Endometrium (tissue), 2 donors: ENCODE measurements around the gene OSBPL3.

Source experiments
- FAIRE-seq: peaks from 2 replicates; lab custom pipeline; 2012; peaks lifted over from hg19 to GRCh38; lab: Jason Lieb, UNC
- donor health status: control.
- donor health status: control.

OSBPL3 gene

DNA sequence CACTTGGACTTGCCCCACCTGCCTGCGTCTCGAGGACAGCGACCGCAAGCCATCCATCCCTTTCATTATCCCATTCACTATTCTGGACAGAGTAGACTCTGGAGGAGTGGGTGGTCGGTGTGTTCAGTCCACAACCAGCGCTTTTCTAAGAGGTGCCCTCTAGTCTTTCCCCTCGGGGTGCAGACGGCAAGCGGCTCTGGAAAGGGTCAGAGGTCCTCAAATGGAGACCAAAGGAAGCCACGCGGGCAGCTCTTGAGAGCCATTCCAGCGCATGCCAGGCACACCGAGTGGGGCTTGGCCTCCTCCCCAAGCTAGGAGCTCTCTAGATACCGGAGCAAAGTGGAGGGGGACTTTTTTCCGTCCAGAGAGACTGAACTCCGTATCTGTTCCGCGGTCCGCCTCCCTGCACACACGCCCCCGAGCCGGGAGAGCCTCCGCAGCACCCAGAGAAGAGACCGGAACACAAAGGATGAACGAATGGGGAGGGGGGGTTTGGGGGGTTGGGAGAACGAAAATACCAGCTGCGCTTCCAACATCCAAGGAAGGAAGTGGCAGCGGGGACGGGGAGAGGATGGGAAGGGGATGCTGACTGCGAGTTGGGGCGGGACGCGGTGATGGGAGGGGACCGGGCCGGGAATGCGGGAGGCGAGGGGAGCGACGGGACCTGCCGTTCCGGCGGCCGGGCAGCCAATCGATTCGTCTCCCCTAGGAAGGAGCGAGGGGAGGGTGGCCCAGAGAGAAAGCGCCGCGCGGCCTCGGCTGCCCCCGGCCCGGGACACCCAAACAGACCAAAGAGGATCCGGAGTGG lies 223.2 kb downstream of the OSBPL3 start:
- FAIRE-seq, result no peak

DNA sequence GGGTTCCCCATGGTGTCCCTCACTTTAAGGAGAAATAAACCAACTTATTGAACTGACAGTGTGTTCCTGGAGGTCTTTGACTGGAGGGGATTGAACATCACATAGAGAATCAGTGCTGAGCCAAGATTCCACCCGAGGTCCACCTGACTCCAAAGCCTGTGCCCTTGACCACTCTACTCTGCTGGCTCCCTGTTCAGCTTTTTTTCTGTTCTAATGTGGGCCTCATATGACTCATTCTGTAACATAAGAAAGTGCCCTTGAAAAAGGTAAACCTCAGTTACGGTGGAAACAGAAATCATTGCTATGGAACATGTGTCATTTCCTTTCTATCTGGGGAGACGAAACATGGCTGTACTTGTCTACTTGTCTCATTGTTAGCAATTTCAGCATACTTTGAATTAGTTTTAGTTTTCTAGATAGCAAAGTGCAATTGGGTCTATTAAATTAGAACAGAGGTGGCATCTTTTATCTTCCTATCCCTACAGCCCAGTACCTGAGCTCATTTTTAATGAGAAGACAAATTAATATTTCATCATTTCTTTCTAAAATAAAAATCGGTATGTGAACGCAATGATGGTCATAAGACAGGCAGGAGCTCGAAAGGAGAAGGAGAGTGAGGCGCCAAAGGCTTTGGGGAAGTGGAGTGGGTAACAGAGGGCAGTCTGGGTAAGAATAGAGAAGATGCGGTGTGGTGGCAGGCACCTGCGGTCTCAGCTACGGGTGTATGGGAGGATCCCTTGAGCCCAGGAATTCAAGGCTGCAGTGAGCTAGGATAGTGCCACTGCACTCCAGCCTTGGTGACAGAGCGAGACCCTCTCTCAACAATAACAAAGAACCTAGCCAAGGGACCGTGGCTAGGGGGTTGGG lies 224.2 kb downstream of the OSBPL3 start:
- FAIRE-seq, result no peak

DNA sequence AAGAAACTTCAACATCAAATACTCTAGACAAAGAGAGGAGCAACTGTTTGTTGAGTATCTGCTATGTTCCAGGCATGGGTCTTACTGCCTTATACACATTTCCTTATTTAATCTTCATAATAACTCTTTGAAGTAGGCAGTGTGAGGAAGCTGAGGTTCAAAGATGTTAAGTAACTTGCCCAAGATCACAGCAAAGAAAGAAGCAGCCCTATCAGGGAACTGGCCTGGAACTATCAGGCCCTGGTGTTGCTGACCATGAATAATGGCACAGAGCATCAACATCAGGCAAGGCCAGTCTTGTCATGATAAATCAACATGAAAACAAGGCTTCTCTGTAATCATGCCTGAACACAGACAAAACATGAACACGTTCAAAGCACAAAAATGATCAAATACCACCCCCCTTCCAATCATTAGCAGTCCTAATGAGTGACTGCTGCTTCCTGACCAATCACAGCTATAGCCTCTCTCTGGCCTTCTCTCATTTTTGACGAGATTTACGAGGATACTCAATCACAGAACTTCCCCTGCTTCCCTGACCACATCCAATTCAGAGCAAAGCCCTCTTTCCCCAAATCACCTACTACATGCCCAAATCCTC lies 225.0 kb downstream of the OSBPL3 start:
- FAIRE-seq, result no peak

GRCh38 chr7:24752073-24752800 lies 227.7 kb downstream of the OSBPL3 start:
- FAIRE-seq, result no peak

DNA sequence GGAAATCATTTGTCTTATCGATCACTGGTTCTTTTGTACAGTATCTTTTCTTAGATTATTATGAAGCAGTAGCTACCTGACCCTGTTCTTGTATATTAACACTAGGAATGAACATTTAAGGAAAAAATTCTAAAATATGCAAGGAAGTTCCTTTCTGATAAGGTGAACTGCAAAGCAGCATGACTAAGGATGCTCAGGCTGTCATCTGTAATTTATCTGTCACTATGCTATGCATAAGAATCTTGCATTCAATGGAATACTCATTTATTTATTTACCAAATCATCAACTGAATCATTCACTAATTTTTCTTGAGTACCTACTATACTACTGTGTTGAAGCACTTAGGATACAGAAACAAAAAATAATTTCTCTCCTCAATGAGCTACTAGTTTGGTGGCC lies 228.5 kb downstream of the OSBPL3 start:
- no peak for FAIRE-seq

GRCh38 chr7:24750441-24751055 lies 229.4 kb downstream of the OSBPL3 start:
- FAIRE-seq, result no peak

DNA sequence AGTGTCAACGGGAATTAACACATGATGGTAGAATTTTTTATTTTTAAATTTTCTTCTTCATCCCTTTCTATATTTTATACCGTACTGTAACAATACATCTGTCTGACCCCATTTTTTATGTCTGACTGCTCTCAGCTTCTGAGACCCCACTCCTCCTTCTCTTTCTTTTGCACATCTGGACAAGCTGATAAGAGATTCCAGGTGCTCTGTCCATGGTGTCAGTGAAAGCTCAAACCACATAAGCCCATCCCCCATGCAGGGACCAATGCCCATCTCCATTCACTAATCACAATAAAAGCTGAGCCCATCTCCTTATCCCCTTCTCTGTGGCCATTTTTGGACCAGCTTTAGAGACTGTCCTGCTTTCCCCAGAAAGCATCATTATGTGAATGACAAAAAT lies 231.5 kb downstream of the OSBPL3 start:
- FAIRE-seq, result no peak
